HUDEP-2 (cell line): Measurements from ENCODE around the gene PLEKHH2.

ENCODE experiments used
- DNase-seq, 76 experiments: peaks; one replicate each; lab custom pipeline; 2025; ENCODE audit not compliant: unreplicated experiment in 76 of 76; lab: John Stamatoyannopoulos, UW

PLEKHH2 gene

DNA sequence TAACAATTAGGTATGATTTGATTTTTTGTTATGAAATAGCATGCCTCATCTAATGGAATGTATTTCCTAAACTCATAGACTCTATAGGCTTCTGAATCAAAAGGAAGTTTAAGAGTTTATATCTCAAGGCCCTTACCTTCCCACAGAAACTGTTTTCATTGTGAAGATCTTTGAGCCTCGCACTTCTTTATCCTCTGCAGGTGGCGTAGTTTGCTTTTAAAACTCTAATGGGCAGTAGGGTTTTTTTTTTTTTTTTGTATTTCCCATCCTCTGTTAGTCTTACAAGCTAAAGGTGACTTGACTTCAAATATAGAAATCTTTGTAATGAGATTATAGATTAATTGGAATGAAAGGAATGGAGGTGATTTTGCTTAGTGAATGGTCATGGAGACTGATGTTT lies 165.1 kb downstream of the PLEKHH2 start:
- DNase-seq, result no peak

DNA sequence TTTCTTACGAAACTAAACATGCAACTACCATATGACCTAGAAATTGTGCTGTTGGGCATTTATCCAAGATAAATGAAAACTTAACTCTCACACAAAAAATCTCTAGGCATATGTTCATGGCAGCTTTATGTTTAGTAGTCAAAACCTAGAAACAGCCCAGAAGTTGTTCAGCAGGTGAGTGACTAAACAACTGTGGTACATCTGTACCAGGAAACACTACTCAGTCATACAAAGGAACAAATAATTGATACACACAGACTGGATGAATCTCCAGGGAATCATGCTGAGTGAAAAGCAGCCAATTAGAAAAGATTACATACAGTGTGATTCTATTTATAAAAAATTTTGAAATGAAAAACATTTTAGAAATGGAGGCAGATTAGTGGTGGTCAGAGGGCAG lies 166.1 kb downstream of the PLEKHH2 start:
- no peak for DNase-seq

DNA sequence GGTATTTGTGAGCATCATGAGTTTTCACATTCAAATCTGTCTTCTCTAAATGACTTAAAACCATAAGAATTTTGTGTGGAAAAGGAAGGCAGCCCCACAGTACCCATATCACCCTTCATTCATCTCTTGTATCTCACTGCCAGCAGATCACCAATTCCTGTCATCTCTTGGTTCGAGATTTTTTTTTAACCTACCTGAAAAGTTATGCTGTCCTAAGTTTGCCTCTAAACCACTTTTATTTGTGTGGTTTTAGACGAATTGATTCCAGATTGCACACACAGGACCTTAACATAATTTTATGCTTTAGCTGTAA lies 169.6 kb downstream of the PLEKHH2 start:
- no peak for DNase-seq

DNA sequence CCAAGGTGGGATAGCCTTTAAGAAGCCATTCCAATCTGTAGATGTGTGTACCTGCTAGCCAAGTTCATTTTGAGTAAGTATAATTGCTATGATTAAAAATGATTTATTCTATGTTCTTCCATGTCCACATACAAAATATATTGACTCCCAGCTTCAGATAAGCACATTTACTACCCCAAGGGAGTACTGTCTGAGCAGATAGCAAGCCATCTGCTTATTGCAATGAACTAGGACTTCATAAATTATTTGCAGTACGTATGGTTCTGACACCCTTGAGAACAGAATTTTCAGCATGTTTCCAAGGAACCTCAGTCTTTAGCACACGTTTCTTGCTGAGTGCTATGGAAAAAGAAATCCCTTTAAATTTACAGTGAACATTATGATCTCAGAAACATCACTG lies 173.4 kb downstream of the PLEKHH2 start:
- no peak for DNase-seq

DNA sequence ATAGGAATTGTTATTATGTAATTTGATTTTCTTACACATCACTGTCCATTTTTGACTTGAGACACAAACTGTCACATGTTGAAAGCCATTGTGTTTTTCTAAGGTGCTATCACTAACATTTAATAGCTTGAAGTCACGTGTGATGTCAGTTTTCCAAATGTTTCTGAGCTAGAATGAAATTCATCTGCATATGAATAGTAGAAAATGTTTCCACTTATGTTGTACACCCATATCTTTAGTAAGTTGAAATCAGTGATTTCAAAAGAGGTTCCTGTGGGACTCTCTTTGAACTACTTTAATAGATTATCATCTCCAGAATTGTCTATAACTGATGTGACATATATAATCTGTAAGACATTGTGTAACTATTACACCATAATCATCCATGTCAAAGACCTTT lies 173.8 kb downstream of the PLEKHH2 start:
- DNase-seq, result no peak

DNA sequence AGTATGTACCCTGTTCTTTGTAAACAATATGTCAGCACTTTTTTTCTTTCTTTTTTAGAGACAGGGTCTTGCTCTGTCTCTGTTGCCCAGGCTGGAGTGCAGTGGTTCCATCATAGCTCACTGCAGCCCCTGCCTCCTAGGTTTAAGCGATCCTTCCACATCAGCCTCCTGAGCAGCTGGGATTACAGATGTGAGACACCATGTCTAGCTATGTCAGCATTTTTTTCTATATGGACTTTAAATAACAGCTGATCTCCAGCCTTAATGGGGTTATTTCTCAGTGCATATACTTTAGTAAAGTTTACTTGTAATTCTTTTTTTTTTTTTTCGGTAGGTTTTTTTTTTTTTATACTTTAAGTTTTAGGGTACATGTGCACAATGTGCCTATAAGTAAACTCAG lies 174.9 kb downstream of the PLEKHH2 start:
- DNase-seq, result no peak

DNA sequence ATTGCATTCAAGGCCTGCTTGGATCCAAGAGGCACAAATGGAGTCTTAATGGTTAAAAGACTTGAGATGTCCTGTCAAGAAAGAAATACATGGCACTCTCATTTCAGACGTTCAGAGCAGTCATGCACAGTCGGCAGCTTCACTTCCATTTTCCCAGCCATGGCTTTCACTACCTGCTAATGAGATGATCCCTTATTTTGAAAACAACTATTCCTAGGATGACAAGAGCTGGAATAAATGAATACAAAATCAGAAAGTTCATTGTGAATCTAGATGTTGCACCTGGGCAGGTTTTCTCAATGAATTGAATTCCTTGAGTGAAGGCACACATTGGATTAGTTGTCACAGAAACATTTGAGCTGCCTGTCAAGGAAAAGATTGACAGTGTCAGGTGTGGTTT lies 175.9 kb downstream of the PLEKHH2 start:
- no peak for DNase-seq

DNA sequence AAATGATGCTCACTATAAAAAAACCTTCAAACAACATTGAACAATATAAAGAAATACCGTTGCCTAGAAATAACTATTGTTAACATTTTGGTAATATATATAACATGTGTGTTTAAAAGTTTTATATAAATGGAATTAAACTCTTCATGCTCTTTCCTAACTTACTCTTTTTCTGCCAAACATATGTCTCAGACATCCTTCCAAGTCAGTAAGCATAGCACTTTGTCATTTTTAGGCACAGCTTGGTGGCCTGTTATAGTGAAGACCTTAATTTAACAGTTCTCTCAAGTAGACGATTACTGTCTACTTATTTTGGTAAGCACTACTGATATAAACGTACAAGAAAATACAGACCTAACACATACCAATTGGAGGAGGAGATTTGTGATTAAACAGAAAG lies 177.7 kb downstream of the PLEKHH2 start:
- DNase-seq, result no peak
